Astrocyte of the hippocampus (primary cell): ENCODE measurements around the gene HHAT.

Experiments used
- DNase-seq: peaks from one replicate; pipeline ENCODE4 v3.0.0; 2011; ENCODE audit warnings: low read depth, low spot score

Gene HHAT

DNA sequence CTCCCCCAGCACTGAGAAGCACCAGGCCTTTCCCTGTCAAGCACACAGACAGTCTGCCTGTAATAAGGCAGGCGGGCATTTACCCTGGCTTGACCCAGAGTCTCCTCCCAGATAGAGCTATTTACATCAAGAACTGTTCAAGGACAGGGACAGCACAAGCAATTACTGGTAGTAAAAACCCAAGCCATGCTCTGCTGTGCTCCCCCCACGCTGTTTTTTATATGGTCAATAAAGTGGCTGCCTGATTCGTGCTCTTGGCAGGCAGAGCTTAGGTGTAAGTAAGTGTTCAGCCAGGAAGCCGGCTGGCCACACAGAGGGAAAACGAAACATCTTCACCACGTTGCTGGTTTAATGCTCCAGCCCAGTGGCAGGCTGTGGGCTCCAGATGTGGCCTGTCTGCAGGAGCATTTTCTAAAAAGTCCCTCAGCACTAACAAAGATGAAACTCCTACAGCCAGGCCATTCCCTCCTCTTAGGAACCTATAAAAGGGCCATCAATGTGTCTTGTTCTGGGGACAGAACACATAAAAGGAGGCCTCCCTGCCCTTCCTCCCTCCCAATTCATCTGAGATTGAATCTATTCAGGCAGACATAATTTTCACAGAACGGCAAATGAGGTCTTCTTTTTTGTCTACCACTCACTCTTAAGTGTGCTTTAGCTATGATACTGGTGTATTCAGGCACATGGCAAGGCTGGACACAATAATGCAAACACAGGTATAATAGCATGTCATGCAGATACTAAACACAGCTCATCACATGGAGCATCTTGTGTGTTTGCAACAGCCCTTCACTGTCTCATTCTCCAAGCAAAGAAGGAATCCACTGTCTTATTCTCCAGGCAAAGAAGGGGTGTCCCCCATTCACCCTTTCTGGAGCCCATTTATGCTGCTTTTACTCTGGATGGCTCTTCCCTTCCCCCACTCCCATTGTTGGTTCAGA, 378.9 kb downstream of the HHAT start:
- no peak for DNase-seq

- no peak for DNase-seq
These were observed 381.0 kb downstream of the HHAT start for GRCh38 chr1:210709701-210710100.

- no peak for DNase-seq
These were observed 383.3 kb downstream of the HHAT start for GRCh38 chr1:210711825-210712612.

- no peak for DNase-seq
These were observed 386.4 kb downstream of the HHAT start for GRCh38 chr1:210715072-210715471.

DNA sequence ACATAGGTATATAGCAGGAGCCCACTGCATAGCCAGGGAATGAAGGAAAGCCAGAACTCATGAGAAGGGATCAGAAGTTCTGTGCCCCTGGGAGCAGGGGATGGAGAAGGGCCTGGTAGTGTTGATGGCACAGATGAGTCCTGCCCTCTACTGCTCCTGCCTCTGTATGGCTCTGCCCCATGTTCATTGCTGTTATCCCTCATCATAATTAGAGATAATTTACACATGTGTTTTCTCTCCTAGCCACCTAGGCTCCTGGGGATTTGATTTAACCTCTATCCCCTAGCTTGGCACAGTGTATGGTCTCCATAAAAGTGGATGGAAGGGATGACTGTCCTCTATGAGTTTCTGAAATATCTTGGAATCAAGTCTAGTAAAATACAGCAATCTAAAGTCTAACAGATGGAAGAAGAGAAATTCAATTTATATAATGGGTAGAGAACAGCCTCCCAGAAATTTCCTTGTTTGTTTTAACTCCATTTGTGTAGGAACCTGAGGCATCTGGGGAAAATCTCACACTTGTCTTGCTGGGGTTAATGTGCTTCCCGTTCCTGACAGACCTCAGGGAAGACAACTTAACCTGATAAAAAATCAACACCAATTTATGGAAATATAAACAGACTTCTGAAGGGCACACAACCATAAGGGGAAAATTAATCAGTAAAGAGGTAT, 393.8 kb downstream of the HHAT start:
- DNase-seq = no peak

DNA sequence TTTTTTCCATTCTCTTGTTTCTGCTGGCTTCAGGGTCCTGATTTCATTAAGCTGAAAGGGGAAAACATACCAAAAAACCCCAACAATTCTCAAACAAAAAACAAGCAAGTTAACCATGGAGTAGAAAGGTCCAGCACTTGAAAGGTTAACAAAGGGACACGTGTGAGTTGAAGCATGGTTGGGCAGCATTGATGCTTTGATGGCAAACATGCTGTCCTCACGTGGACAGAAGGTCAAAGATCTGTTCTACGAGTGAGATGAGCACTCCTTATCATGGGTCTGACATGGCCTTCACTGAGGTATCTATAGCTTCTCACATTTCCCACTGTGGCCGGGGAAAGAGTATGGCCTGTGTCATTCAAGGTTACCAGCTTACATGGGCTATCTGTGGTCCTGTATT, 394.9 kb downstream of the HHAT start:
- no peak for DNase-seq

GRCh38 chr1:210724768-210725167, 396.1 kb downstream of the HHAT start:
- DNase-seq = no peak
